NCI-H510A treated with DMSO at 0.1 percent for 48 hours (cell line): ENCODE measurements around the gene WDR1.
"Not testable (repeated sequence)": the region's sequence is repeated elsewhere in the genome, so short reads cannot be mapped to it uniquely, and the experiment has no call there.

Experiments used
- DNase-seq: peaks from one replicate; lab custom pipeline; 2025; lab: John Stamatoyannopoulos, UW

Gene WDR1

DNA sequence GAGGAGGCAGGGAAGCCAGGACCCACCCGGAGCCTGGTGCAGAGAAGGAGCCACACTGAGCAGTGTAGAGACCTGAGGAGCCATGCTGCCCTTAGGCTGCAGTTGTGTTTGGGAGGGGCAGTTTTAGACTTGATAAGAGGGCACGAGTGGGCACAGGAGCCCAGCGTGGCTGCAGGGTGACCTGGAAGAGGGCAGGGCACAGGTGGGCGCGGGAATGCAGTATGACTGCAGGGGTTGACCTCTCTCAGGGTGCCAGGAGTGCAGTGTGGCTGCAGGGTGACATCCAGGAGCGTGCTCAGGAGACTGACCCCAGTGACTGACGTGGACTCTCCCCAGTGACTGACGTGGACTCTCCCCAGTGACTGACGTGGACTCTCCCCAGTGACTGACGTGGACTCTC, 14.6 kb upstream of the WDR1 start:
- no peak for DNase-seq

DNA sequence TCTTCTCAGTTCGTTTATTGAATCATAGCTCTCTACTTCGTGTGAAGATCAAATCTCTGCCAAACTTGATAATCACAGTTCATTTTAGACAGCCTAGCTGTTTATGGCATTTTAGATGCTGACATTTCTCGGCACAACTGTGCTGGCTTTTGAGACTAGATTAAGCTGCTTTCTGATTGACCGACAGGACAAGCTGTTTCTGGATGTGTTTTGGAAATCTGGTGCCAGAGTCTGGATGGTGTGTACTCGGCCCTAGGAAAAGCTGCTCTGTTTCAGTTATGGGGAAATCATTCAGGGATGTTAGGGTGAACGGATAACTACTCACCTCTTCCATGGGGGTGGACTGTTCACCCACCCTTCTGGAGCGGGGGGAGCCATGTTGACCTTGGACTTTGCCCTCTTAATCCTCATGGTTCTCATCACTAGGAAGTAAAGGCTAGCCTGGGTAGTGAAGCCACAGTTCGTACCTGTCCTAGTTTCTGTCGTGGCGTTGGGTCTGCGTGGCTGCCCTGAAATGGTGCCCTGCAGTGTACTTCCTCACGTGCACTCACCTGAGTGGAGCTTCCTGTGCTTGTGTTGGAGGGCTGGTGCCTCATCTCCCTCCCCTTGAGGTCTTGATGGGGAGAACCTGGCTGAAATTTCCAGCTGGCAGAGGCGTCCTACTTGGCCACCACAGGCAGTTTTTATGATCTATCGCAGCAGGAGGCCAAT, 13.7 kb upstream of the WDR1 start:
- DNase-seq, result no peak

DNA sequence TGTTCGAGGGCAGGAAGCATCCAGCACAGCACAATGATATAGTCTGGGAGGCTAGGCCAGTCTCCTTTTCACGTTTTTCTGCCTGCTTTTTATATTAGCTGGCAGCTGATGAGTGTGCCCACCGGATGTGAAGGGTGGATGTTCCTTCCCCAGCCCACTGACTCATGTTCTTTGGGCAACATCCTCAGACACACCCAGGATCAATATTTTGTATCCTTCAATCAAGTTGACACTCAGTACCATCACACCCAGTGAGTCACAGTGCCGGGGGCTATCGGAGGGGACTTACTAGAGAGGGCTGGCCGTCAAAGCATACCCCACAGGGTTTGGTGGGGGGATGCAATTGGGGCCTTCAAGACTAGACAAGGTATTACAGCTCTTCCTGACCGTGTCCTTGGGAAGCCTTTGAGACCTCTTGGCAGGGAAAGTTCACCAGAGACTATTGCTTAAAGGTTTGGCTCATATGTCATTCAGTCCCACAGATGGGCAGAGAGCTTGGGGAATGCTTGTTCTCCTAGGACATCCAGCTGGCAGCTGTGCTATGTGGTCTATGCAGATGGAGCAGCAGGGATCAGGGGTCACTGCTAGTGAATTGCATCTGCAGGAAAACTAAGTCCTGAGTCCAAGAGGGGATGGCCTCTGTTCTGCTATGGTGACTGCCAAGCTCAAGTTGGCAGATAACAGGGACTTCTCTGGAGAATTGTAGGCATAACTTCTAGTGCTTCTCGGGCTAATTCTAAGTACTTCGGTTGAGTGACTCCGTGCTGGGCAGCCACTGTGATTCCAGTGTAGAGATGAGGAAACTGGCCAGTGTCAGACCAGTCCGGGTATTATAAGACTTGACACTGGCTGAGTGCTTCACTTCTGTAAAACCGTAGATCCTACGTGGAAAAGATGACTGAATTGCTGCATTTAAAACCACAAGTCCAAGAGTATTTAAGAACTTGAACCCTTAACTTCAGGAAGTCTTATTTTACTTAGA, 12.9 kb upstream of the WDR1 start:
- DNase-seq, result no peak

DNA sequence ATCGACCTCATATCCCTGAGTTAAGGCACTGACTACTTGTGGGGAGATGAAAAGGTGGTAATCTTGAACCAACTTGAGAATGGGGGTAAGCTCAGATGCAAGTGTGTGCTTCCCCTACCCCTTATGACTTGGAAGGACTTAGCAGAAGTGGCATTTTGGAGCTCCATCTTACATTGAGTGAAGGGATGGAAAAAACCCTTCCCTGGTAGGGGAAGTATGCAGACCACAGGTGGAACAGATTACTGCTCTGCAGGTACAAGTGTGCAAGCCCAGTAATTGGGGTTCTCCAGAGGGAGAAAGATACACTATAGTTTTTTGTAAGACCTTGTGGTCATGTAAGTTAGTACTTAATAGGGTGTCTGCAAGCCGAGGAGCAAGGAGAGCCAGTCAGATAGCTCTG, 12.2 kb upstream of the WDR1 start:
- no peak for DNase-seq

DNA sequence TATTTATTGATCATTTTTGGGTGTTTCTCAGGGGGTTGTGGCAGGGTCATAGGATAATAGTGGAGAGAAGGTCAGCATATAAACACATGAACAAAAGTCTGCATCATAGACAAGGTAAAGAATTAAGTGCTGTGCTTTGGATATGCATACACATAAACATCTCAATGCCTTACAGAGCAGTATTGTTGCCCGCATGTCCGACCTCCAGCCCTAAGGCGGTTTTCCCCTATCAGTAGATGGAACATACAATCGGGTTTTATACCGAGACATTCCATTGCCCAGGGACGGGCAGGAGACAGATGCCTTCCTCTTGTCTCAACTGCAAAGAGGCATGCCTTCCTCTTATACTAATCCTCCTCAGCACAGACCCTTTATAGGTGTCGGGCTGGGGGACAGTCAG, 10.9 kb upstream of the WDR1 start:
- not testable (repeated sequence) for DNase-seq

DNA sequence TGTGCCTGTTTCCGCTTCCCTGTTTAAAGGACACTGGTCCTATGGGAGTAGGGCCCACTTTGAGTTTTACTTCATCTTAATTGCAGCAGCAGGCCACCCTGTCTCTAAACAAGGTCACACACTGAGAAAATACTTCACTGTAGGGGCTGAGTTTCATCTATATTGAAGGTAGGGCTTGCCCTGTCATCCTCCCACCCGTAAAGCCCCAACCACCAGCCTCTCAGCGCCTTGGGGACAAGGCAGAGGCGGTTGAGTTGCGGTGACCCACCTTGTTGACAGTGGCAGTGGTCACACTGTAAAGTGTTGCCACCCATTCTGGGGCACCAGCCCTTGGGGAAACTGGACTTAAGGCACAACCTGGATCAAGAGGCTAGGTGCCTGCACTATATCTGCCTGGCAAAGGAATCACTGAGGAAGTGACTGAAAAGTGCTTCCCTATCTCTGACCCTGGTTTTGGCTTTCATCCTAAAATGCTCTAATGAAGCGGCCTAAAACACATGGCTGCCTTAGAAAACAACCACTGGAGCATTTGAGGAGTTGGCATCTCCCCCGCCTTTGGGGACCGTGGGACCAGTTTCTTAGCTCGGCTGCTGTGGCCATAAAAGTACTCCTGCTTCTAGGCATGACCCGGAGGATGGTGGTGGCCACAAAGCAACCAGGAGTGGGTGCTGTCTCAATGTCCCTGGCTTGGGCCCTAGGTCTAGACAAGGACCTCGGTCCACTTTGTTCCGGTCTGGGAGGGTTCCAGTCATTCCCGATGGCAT, 7.8 kb upstream of the WDR1 start:
- no peak for DNase-seq

DNA sequence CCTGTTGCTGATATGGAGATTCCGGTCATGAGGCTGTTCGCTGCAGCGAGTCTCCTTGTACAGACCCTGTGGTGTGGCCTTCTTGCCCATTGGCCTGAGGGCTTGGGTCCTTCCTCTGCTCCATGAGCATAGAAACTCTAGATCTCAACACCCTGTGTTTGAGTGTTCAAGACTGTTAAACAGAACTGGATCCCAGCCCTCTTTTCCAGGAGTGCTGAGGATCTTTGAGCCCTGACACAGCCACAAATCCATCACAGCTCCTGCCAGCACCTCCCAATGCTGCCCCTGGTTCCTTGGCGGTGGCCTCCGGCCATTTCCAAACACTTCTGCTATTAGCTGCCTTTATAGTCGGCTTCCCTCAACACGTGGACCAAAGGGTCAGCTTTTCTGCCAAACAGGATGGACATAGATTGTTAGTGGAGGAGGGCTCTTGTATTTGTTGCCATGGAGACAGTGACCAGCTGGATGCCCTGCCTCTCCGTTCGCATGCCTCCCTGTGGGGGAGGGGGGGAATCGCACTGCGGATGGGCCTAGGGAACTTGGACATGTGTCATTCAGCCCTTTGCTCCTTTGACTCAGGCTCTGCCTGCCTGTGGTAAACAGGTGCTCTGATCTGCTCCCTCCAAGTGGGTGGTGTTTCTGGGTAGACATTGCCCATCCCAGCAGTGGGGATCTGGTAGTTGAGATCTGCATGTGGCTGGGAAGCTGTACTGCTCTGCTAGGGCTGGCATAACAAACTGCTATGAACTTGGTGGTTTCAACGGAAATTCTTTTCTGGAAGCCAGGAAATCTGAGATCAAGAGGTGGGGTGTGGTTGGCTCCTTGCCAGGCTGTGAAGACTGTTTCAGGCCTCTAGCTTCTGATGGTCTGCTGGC, 6.9 kb upstream of the WDR1 start:
- peak; percentile 3 for DNase-seq

DNA sequence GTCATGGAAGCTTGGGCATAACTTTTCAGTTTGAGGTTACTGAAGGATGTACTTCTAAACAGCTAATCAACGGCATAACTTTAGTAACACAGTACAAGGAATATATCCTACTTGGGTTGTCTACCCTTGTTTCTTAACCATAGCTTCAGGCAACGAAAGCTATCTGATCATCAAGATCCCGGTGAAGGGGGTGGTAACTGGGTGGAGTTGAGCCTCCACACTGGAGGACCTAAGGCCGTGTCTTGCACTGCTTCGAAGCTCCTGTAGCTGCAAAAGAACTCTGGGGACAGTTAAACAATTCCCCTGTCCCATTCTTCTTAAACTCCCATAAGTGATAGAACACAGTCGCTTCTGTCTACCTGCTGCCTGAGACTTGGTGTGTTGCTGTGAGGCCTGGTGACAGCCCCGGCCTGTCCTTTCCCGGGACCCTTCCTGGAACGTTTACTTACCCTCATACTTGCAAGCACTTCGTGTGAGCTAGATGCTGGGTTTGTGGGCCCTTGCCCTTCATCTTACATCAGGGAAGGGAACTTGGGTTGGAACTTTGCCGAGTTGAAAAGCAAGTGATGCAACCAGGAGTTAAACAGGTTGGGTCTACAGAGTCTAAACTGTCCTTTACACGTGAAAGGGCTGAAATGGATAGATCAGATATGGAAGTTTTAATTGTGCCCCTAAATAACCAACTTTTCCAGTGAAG, 5.8 kb upstream of the WDR1 start:
- DNase-seq, result no peak

DNA sequence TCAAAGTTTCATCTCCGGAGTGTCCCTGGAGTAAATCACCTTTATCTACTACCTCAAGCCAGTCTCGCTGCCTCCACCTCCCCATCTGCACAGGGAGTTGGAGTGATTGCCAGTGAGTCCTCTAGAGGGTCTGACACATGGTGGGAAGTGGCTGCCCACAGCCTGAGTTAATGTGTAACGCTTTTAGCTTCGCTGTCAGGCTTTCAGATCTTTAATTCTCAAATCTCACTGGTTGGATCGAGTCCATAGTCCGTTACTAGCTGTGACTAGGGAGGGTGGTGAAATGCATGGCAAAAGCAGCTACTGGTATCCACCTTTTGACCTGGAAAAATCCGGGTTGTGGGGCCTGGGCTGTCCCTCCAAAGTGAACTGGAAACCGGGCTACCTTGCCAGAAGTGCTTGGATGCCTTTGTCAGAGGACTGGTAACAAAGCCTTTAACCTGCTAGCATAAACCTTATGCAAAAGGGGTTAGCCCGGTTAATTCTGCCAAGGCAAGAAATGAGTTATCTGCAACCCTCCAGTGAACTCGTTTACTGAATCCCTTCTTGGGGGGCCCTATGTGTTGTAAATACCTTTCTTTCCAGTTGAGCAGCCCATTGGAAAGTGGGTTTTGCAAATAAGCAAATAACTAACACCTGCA, 5.1 kb upstream of the WDR1 start:
- no peak for DNase-seq

DNA sequence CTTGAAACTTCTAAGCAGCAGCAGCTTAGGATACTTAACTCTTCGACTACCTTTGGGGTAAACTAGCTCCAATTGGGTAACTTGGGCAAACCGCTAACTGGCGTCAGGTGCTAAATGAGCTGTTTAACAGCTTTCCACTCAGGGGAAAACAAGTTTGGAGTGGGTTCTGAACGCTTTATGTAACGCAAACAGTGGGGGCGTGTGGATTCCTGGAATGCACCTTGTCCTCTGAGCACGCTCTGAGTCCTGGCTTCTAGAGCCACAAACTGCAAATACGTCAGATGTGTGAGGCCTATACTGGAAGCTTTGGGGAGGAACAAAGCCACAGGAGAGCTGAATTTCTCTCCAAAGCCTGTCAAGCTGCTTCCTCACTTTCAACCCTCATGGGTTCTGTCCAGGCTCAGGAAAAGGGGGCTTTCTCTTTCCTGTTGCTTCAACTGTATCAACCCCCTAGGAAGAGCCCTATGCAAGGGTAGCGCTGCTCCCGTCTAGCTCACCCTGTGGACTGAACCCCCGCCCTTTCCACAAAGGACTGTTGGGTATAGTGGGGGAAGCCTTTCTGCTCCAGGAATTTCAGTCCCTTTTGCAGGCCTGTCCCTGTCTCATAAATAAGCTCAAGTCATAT, 4.5 kb upstream of the WDR1 start:
- DNase-seq, result no peak

DNA sequence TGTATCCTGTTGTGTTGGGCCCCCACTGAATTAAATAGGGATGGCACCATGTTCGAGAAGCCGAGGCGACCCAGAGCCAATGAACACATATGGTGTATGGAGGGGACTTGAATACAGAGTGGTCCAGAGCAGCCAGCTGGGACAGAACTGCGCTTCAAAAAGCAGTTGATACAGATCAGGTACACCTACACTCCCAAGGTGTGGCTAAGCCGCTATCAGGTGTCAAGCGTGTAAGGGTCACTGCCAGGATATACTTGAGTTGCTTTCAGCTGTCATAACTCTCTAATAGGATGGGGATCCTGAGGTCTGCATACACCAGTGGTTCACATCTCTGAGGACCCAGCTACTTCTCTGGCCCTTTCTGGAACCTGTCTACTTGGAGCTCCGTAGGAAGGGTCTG, 3.2 kb upstream of the WDR1 start:
- no peak for DNase-seq

DNA sequence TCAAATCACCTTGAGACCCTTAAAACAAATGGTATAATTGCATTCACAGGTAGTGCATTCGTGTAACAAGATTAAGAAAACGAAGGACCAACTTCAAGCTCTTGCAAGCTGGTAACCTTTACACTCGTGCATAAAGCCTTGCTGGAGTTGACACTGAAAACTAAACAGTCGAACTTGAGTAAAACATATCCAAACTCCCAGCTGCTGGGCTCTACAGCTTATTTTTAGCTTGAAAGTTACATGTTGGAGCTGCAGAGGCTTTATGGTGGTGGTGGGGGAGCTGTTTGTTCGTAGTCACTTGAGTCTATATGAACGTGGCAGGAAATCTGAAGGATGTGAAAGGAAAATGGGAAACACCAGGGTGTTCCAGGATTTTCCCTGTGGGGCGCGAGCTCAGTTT, 2.7 kb upstream of the WDR1 start:
- DNase-seq, result no peak

DNA sequence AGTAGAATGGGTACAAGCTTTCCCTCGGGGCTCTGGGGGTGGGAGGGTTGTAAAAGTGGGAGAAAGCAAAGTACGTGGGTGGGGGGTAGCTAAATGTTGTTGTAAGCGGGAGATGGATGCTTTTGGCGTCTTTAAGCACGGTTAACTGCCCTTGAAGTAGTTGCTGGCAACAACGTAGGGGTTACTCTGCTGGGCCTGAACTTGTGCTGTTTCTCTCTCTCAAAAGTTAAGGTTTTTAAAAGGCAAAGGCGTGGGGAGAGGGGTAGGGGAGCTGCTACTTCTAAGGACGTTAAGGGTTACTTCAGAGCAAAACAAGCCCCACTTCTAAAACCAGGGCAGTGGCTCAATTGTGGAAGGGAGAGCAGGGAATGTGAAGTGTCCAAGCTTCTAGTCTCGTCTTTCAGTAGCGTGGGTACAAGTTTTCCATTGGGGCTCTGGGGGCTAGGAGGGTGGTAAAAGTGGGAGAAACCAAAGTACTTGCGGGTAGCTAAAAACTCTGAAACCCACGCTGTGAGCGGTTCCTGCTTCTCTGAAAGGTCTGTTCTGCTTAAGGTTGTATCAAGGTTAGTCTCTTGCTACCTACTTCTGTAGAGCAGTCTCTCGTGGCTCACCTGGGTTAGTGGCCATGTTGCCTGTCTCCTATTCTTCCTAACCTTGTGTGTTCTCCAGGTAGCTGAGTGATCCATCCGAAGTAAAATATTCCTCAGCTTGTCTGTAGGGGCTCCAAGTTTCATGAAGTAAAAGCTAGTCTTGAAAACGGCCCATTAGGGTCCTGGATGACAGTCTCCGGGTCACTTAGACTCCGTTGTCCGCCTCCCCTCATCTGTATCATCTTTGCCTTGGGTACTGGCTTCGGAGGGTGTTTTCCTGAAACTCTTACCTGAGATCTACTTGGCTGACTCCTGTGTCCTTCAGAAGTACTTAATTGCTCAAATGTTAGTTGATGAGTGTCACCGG, 1.7 kb upstream of the WDR1 start:
- DNase-seq, result no peak

DNA sequence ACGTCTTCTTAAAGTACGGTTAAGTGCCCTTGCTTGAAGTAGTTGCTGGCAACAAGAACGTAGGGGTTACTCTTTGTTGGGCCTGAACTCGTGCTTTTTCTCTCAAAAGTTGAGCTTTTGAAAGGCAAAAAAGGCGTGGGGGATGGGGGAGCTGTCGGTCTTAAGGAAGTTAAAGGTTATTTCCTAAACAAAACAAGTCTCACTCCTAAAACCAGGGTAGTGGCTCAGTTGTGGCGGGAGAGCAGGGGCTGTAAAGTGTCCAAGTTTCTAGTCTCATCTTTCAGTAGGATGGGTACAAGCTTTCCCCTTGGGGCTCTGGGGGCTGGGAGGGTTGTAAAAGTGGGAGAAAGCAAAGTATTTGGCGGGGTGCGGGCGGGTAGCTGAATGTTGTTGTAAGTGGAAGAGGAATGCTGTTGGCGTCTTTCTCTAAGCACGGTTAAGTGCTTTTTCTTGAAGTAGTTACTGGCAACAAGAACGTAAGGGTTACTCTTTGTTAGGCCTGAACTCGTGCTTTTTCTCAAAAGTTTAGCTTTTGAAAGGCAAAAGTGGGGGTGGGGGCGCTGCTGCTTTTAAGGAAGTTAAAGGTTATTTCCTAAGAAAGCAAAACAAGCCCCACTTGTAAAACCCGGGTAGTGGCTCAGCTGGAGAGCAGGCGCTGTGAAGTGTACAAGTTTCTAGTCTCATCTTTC, 904 bp upstream of the WDR1 start:
- peak; percentile 17 for DNase-seq

DNA sequence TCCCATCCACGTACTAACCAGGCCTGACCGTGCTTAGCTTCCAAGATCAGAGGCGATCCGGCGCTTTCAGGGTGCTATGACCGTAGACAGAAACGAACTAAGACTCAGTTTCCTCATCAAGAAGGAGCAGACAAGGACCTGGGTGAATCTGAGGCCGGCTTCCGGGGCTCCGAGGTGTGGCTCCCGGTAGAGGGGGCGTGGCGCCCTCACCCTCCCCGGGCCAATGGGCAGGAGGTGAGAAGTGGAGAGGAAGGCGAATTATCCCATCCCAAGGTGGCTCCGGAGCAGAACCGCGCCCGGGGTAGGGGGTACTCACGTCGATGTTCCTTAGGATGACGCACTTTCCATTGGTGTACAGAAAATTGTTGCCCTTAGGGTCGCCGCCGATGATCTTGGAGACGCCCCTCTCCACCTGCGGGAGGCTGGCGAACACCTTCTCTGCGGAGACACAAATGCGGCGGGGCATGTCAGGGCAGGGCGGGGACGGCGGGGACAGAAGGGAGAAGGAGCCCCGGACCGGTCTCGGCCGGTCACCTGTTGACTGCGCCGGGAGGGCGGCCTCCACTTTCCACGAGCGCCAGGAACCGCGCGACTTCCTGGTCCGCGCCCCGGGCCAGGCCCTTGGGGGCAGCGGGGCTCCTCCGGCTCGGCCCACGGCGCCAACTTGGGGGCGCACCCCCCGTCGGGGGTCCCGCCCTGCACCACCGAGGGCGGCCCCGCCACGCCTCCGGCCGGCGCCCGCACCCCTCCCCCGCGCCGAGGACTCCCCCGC, 616 bp downstream of the WDR1 start:
- peak; percentile 32 for DNase-seq

DNA sequence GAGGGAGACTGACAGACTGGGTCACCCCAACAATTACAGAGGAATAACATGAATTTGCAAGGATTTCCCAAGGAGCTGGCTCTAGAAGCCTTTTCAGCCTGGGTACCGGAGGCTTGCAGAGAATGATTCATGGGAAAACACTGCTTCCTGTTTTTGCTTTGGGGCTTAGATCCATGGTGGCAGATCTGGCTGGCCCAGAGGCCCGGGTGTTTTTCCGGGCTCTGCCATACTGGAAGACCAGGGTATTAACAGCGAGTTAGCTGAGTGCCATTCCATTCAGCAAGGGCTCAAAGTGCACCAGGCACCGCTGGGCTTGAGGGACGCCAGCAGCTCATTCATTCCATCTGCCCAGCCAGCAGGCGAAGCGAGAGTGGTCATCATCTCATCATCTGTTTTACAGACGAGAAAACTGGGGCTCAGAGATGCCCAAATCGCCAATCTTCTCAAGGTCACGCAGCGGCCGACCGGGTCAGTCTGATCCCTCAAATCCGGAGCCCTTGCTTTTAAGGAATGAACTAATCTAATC, 1.3 kb downstream of the WDR1 start:
- no peak for DNase-seq

DNA sequence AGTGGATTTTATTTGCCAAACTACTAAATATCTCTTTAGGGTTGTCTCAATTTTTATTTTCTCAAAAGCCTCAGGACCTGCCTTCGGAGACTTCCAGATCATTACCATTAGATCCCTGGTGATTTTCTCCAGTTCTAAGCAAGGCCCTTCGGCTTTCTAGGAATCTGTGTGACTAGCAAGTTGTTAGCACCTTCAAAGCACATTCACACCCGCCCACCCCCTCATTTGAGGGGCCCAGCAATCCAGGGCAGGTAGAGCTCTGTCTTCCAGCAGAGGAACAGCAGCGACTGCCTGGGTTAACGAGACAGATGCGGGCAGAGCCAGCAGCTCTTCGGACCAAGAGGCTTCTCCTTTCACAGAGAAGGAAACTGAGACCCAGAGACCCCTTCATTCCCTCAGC, 2.0 kb downstream of the WDR1 start:
- DNase-seq, result no peak
